COLO668 (cell line): ENCODE results near the gene ARPC1B.

Source experiments
- DNase-seq: peaks from one replicate; lab custom pipeline; 2025; ENCODE audit not compliant: unreplicated experiment; lab: John Stamatoyannopoulos, UW

ARPC1B gene

GRCh38 chr7:99387912-99388311 lies 13.4 kb downstream of the ARPC1B start:
- no peak for DNase-seq

GRCh38 chr7:99389772-99390171 lies 15.2 kb downstream of the ARPC1B start:
- DNase-seq = no peak

GRCh38 chr7:99390941-99391602 lies 16.5 kb downstream of the ARPC1B start:
- no peak for DNase-seq

- peak; percentile 42 for DNase-seq
Observed at GRCh38 chr7:99392046-99392445, 17.5 kb downstream of the ARPC1B start.

GRCh38 chr7:99392659-99393354 lies 18.3 kb downstream of the ARPC1B start:
- peak; percentile 92 for DNase-seq

- DNase-seq = no peak
Observed at GRCh38 chr7:99393355-99394187, 19.0 kb downstream of the ARPC1B start.

GRCh38 chr7:99394188-99394502 lies 19.6 kb downstream of the ARPC1B start:
- DNase-seq = no peak

- no peak for DNase-seq
Observed at GRCh38 chr7:99395616-99396327, 21.2 kb downstream of the ARPC1B start.

- DNase-seq = no peak
Observed at GRCh38 chr7:99396418-99397296, 22.1 kb downstream of the ARPC1B start.

GRCh38 chr7:99397297-99397983 lies 22.9 kb downstream of the ARPC1B start:
- no peak for DNase-seq

- no peak for DNase-seq
Observed at GRCh38 chr7:99398891-99399445, 24.4 kb downstream of the ARPC1B start.

GRCh38 chr7:99399597-99399996 lies 25.1 kb downstream of the ARPC1B start:
- DNase-seq = no peak

- DNase-seq = no peak
Observed at GRCh38 chr7:99402854-99403253, 28.3 kb downstream of the ARPC1B start.

- DNase-seq = no peak
Observed at GRCh38 chr7:99403764-99404163, 29.2 kb downstream of the ARPC1B start.

GRCh38 chr7:99404235-99404976 lies 29.9 kb downstream of the ARPC1B start:
- no peak for DNase-seq

GRCh38 chr7:99404977-99405320 lies 30.4 kb downstream of the ARPC1B start:
- DNase-seq = no peak

- no peak for DNase-seq
Observed at GRCh38 chr7:99406557-99406956, 32.0 kb downstream of the ARPC1B start.

- peak; percentile 25 for DNase-seq
Observed at GRCh38 chr7:99407872-99408378, 33.4 kb downstream of the ARPC1B start.
